Measurements from ENCODE around the gene SLITRK6.
A peak's percentile ranks its signal among the peaks of the same experiment; 100 is the strongest.

Gene SLITRK6

GRCh38 chr13:85799097-85799582 is at the start of gene SLITRK6:
Gene SLITRK6 (minus strand): TSS chr13:85799419. CDS start chr13:85796508, 2,911 bp downstream.
- Histone ChIP-seq H3K27ac (no peak within 1 kb of the TSS), H3K4me3 (no peak within 1 kb of the TSS)
- TF ChIP-seq CTCF (IDR thresholded peaks at IDR 0.05), result no peak
- DNase-seq (ENCODE audit: low spot score), result no peak

GRCh38 chr13:85847012-85847411 is 47.8 kb upstream of the SLITRK6 start:
- Histone ChIP-seq H3K27ac (no peak overlapping the region), H3K4me3 (no peak overlapping the region)
- DNase-seq (ENCODE audit: low spot score), result no peak
- TF ChIP-seq CTCF (IDR thresholded peaks at IDR 0.05), result no peak

- TF ChIP-seq CTCF (IDR thresholded peaks at IDR 0.05), result no peak
- Histone ChIP-seq H3K4me3 (no peak overlapping the region), H3K27ac (no peak overlapping the region)
- no peak for DNase-seq (ENCODE audit: low spot score)
Observed at GRCh38 chr13:85841427-85841826, 42.2 kb upstream of the SLITRK6 start.

GRCh38 chr13:85833921-85834320 is 34.7 kb upstream of the SLITRK6 start:
- Histone ChIP-seq H3K27ac (no peak overlapping the region), H3K4me3 (no peak overlapping the region)
- no peak for DNase-seq (ENCODE audit: low spot score)
- TF ChIP-seq CTCF (IDR thresholded peaks at IDR 0.05), result no peak

GRCh38 chr13:85828094-85828684 is 29.0 kb upstream of the SLITRK6 start:
- no peak overlapping the region for H3K4me3 ChIP-seq
- no peak overlapping the region for H3K27ac ChIP-seq
- DNase-seq (ENCODE audit: low spot score), result no peak
- TF ChIP-seq CTCF (IDR thresholded peaks at IDR 0.05), result peak; percentile 17

GRCh38 chr13:85825454-85825853 is 26.2 kb upstream of the SLITRK6 start:
- Histone ChIP-seq H3K4me3 (no peak overlapping the region), H3K27ac (no peak overlapping the region)
- no peak for TF ChIP-seq CTCF (IDR thresholded peaks at IDR 0.05)
- DNase-seq (ENCODE audit: low spot score), result no peak

GRCh38 chr13:85823832-85824231 is 24.6 kb upstream of the SLITRK6 start:
- no peak overlapping the region for H3K4me3 ChIP-seq
- H3K27ac ChIP-seq, result no peak overlapping the region
- TF ChIP-seq CTCF (IDR thresholded peaks at IDR 0.05), result no peak
- DNase-seq (ENCODE audit: low spot score), result no peak

Data from coronary artery (tissue), 2 donors.